AG04449 (cell line): ENCODE results near the gene SNX11.

ENCODE experiments used
- CTCF ChIA-PET: fragments of 350-600 bp; formaldehyde crosslinking; extraction: SDS; loops from one replicate; lab custom pipeline; 2021; ENCODE audit warnings: antibody characterized with exemption; lab: Yijun Ruan, JAX
- POLR2A ChIA-PET: fragments of 400-600, 350-600 bp; formaldehyde crosslinking; extraction: SDS; loops from one replicate; lab custom pipeline; 2020; ENCODE audit warnings: antibody characterized with exemption, inconsistent platforms; lab: Yijun Ruan, JAX
- DNase-seq: peaks from one replicate; pipeline ENCODE4 v3.0.0-alpha.2; 2010; ENCODE audit warnings: low read depth, low spot score
- H3K4me3 ChIP-seq: 2 replicates; pipeline ENCODE4 v1.5.1; 2011; ENCODE audit warnings: low read depth, mild to moderate bottlenecking, control low read depth, low read length
- TF ChIP-seq, protein P1 (sequence below): IDR thresholded peaks from one replicate; pipeline ENCODE4 v1.5.1; 2011; ENCODE audit warnings: mild to moderate bottlenecking, moderate library complexity, low read length, control low read depth, inconsistent platforms; ENCODE audit not compliant: insufficient read depth; ENCODE audit errors: missing control alignments

Gene SNX11

DNA sequence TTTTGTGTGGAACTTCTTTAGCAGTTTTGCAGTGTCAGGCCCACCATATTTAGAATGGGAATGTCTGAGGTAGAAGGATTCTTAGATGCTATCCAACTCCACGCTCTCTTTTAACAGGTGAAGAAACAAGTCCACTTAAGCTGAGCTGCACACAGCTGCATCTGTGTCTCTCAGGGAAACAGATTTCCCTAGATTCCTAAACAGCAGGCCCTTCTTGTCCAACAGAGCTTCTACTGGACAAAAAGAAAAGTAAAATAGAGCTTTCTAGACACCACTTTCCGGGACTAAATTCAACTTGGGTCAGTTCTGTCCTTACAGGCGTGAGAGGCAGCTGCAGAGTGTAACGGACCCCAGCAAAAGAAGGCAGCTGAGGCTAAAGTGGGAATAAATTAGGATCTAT is 51.7 kb downstream of the SNX11 start:
- no peak overlapping the region for H3K4me3 ChIP-seq
- ChIA-PET CTCF (interaction anchor here (0.8 to 1.6 kb wide), 8 partner anchors 8 to 459 kb away, joined by 3 to 4 read pairs (median 3); no protein-coding TSS in a partner anchor), POLR2A (no interaction called here)
- TF ChIP-seq, protein P1, sequence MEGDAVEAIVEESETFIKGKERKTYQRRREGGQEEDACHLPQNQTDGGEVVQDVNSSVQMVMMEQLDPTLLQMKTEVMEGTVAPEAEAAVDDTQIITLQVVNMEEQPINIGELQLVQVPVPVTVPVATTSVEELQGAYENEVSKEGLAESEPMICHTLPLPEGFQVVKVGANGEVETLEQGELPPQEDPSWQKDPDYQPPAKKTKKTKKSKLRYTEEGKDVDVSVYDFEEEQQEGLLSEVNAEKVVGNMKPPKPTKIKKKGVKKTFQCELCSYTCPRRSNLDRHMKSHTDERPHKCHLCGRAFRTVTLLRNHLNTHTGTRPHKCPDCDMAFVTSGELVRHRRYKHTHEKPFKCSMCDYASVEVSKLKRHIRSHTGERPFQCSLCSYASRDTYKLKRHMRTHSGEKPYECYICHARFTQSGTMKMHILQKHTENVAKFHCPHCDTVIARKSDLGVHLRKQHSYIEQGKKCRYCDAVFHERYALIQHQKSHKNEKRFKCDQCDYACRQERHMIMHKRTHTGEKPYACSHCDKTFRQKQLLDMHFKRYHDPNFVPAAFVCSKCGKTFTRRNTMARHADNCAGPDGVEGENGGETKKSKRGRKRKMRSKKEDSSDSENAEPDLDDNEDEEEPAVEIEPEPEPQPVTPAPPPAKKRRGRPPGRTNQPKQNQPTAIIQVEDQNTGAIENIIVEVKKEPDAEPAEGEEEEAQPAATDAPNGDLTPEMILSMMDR, result no peak
- no peak for DNase-seq

DNA sequence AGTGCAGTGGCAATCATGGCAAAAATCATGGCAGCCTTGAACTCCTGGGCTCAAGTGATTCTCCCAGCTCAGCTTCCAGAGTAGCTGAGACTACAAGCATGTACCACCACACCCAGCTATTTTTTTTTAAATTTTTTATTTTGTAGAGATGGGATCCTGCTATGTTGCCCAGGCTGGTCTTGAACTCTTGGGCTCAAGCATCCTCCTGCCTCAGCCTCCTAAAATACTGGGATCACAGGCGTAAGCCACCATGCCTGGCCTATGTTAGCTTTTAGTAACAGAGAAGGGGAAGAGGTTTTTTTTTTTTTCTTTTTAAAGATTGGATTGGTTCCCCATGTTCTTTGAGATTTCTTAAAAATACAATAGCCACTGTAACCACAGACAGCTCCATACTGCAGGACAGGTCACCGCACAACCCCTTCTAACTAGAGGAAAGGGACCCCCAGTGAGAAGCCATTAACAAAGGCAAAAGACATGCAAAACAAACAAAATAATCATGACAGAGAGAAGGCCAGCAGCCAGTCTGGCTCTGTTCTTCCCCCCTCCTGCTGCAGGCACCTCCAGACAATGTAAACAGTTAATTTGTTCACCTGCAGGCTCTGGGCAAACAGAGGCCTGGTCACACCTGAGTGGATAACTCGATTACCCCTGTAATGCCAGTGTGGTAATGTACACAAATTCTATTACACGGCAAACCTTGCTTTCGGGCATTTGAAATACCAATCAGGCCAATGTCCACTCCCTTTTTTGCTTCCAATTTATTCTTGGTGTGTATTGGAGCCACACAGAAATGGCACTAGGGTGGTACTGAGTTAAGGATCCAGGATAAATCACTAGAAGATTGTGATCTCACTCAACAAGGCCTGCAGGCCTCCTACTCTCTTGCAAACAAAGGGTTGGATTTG is 52.9 kb downstream of the SNX11 start:
- no peak overlapping the region for H3K4me3 ChIP-seq
- DNase-seq, result no peak
- CTCF ChIA-PET, result interaction anchor here (1.6 kb wide), 2 partner anchors 8 to 9 kb away, joined by 3 read pairs; no protein-coding TSS in a partner anchor
- POLR2A ChIA-PET, result no interaction called here
- TF ChIP-seq, protein P1, result no peak

DNA sequence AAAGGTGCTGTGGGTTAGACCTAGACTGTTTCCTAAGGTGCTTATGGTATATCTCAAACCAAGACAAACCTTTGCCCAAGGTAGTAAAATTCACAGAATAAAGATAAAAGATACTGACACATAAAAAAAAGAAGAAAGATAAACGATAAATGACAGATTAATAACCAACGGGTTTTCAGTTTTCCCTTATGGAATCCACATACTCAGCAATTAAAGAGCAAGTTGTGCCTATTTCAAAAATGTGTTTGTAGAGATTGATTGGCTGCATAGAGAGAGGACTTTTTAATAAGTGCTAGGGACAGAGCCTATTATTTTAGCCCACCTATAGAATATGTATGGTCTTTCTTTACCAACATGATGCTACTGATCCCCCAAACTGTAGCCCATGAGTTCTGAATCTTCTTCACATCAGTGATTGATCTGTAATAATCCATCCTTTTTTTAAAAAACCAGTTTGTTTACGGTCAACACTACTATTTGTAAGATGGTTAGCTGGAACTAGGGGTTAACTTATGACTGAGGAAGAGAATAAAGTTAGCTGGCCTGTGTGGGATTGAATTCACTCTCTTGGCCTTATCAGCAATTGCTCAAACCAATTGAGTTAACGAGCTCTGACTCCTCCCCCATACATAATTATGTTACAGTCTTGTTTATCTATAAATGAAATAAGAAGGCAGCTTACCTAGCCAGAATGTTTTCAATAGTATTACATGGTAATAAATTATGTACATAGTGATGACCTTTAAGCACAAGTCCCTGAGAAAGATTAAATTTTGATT is 53.8 kb downstream of the SNX11 start:
- ChIA-PET CTCF (interaction anchor here (1.3 to 2.6 kb wide), 2 partner anchors 11 to 458 kb away, joined by 3 to 8 read pairs; no protein-coding TSS in a partner anchor), POLR2A (no interaction called here)
- TF ChIP-seq, protein P1, result no peak
- H3K4me3 ChIP-seq, result no peak overlapping the region
- no peak for DNase-seq

DNA sequence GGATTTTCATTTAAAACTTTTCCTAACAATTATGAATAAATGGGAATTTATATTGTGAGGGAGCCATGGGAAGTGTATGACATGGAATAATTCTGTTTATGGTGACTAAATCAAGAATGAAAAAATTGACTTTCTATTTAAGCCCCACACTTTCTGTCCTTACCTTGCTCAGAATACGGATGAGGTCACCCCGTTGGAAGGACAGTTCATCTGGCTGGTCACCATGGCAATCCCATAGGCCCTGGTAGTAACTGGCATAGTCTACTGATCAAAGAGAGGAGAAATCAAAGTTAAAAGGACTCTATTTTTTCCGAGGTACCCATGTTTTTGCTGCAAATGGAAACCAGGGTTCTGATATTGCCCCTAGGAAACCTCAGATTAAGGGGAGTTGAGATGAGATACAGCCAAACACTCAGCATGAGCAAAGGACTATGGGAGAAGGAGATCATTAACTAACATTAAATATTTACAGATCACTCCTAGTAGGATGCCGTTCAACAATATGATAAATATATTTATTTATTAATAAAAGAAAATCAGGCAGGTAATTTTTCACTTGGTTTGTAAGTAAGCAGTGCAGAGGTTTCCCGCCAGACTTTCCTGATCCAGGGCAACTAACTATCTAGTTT is 54.9 kb downstream of the SNX11 start:
- ChIA-PET POLR2A (no interaction called here), CTCF (interaction anchor here (1.0 to 2.6 kb wide), 5 partner anchors 8 to 457 kb away, joined by 3 to 8 read pairs (median 3); no protein-coding TSS in a partner anchor)
- TF ChIP-seq, protein P1, result no peak

DNA sequence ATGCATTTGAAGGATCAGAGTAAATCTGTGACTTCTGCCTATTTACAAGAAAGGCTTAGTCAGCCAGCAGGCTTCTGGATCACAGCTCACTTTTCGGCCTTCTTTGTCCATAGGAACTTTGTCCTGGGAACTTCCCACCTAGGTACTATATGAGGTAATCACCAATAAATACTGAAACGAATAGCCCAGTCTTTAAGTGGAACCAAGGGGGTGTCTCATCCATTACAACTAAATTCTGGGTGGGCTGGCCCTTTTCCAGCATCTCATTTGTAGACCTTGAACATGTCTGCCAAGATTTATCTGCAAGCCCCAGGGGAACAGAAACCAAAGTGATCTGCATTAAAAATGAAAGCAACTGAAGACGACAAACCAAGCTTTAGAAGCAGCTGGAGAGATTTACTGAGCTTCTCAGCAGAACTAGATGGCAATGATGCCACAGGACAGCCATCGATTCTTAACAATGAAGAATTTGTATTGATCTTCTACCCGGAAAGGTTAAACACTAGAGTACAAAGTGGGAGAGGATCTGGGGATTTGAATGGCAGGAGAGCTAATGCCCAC is 55.5 kb downstream of the SNX11 start:
- CTCF ChIA-PET, result interaction anchor here (0.8 to 2.6 kb wide), 5 partner anchors 9 to 172 kb away, joined by 3 to 8 read pairs (median 3); no protein-coding TSS in a partner anchor
- no peak for DNase-seq
- POLR2A ChIA-PET, result no interaction called here
- H3K4me3 ChIP-seq, result no peak overlapping the region
- TF ChIP-seq, protein P1, result no peak

More for the DNA sequence above, 54.9 kb downstream of the SNX11 start:
- no peak overlapping the region for H3K4me3 ChIP-seq
- DNase-seq, result no peak
